GM23338 (cell line): Measurements from ENCODE around the gene PSMB2. TPM values are rescaled to one million over a fixed set of nuclear protein-coding genes. Genes with fewer than 3 reads are reported as not detected.

Experiments used
- ATAC-seq: fragments of 200-7000 bp; cut with Tn5 transposase; 3 replicates; pipeline ENCODE4 v1.9.1; 2020
- DNase-seq: peaks from one replicate; pipeline ENCODE4 v3.0.0-alpha.2; 2015; ENCODE audit warnings: low spot score
- H2AFZ ChIP-seq: fragments of 200-600 bp; sonication (generic); 2 replicates; pipeline ENCODE4 v1.8.0; 2016; ENCODE audit warnings: antibody characterized with exemption, mild to moderate bottlenecking, moderate library complexity
- H3F3A ChIP-seq: fragments of 200-600 bp; sonication (generic); replicated peaks from 2 replicates; pipeline ENCODE4 v1.8.0; 2017; ENCODE audit warnings: antibody characterized with exemption, mixed run types, low read depth
- H3K27ac ChIP-seq: fragments of 200-600 bp; sonication (generic); 2 replicates; pipeline ENCODE4 v1.6.1; 2016; ENCODE audit warnings: low read depth
- H3K27me3 ChIP-seq: fragments of 200-600 bp; sonication (generic); 2 replicates; pipeline ENCODE4 v1.8.0; 2016; ENCODE audit warnings: mild to moderate bottlenecking, mixed run types, moderate library complexity; ENCODE audit not compliant: insufficient read depth
- H3K36me3 ChIP-seq: fragments of 200-600 bp; sonication (generic); 2 replicates; pipeline ENCODE4 v1.8.0; 2016; ENCODE audit warnings: mild to moderate bottlenecking; ENCODE audit not compliant: insufficient read depth
- H3K4me1 ChIP-seq: fragments of 200-600 bp; sonication (generic); 2 replicates; pipeline ENCODE4 v1.8.0; 2016; ENCODE audit warnings: mild to moderate bottlenecking, moderate library complexity; ENCODE audit not compliant: insufficient read depth
- H3K4me2 ChIP-seq: fragments of 200-600 bp; sonication (generic); 2 replicates; pipeline ENCODE4 v1.7.1; 2017; ENCODE audit warnings: mixed run types
- H3K4me3 ChIP-seq: fragments of 200-600 bp; sonication (generic); 2 replicates; pipeline ENCODE4 v1.6.1; 2016; ENCODE audit warnings: mixed run types
- H3K79me2 ChIP-seq: fragments of 200-600 bp; sonication (generic); replicated peaks from 2 replicates; pipeline ENCODE4 v1.8.0; 2017; ENCODE audit warnings: mild to moderate bottlenecking; ENCODE audit not compliant: insufficient read depth
- H3K9me2 ChIP-seq: fragments of 200-600 bp; sonication (generic); 2 replicates; pipeline ENCODE4 v1.8.0; 2017; ENCODE audit not compliant: insufficient read depth
- H4K20me1 ChIP-seq: fragments of 200-600 bp; sonication (generic); replicated peaks from 2 replicates; pipeline ENCODE4 v1.8.0; 2017; ENCODE audit warnings: mild to moderate bottlenecking; ENCODE audit not compliant: insufficient read depth
- H3K27ac Mint-ChIP-seq: 2 replicates; pipeline ENCODE4 v1.8.0; 2020; ENCODE audit warnings: inconsistent platforms, mild to moderate bottlenecking, moderate library complexity, mixed read lengths
- H3K27me3 Mint-ChIP-seq: 3 replicates; pipeline ENCODE4 v1.8.0; 2022; ENCODE audit warnings: low read depth, mild to moderate bottlenecking, moderate library complexity, mixed read lengths, inconsistent platforms; ENCODE audit not compliant: insufficient read depth, poor library complexity
- H3K36me3 Mint-ChIP-seq: 3 replicates; pipeline ENCODE4 v1.8.0; 2021; ENCODE audit warnings: low read depth, mild to moderate bottlenecking, inconsistent platforms, moderate library complexity, mixed read lengths
- H3K4me1 Mint-ChIP-seq: 3 replicates; pipeline ENCODE4 v1.8.0; 2020; ENCODE audit warnings: mild to moderate bottlenecking, inconsistent platforms, mixed read lengths
- H3K4me3 Mint-ChIP-seq: 3 replicates; pipeline ENCODE4 v1.8.0; 2021; ENCODE audit warnings: moderate library complexity, mild to moderate bottlenecking, inconsistent platforms, mixed read lengths
- H3K9me3 Mint-ChIP-seq: 3 replicates; pipeline ENCODE4 v1.8.0; 2020; ENCODE audit warnings: moderate library complexity, mild to moderate bottlenecking, inconsistent platforms, mixed read lengths
- CREB1 ChIP-seq: fragments of 250-450 bp; sonication (Bioruptor Pico); IDR thresholded peaks from 2 replicates; pipeline ENCODE4 v1.5.0; 2020; ENCODE audit warnings: low read depth, mild to moderate bottlenecking, moderate library complexity
- CTCF ChIP-seq, 2 experiments: fragments of 200-600 bp in 1 of 2; sonication (generic) in 1 of 2; conservative IDR thresholded peaks; 2 replicates each; pipeline versions ENCODE4 v1.5.1 to v1.6.1; 2016 to 2017; ENCODE audit warnings: antibody characterized with exemption in 2 of 2, low read depth in 2 of 2, mild to moderate bottlenecking in 2 of 2, moderate library complexity in 1 of 2
- EZH2 ChIP-seq: fragments of 200-600 bp; sonication (generic); IDR thresholded peaks from one replicate; pipeline ENCODE4 v1.8.0; 2017; ENCODE audit warnings: antibody characterized with exemption, mild to moderate bottlenecking, low read depth; ENCODE audit not compliant: unreplicated experiment
- EZH2phosphoT487 ChIP-seq: fragments of 200-600 bp; sonication (generic); IDR thresholded peaks from one replicate; pipeline ENCODE4 v1.8.1; 2018; ENCODE audit warnings: antibody characterized with exemption; ENCODE audit not compliant: unreplicated experiment
- JUNB ChIP-seq: IDR thresholded peaks from one replicate; pipeline ENCODE4 v1.6.1; 2016; ENCODE audit warnings: antibody characterized with exemption; ENCODE audit not compliant: unreplicated experiment
- NANOG ChIP-seq: IDR thresholded peaks from 2 replicates; pipeline ENCODE4 v1.6.1; 2016; ENCODE audit warnings: antibody characterized with exemption, borderline replicate concordance
- REST ChIP-seq: IDR thresholded peaks from one replicate; pipeline ENCODE4 v1.6.1; 2018; ENCODE audit warnings: antibody characterized with exemption; ENCODE audit not compliant: unreplicated experiment
- STAT1 ChIP-seq: IDR thresholded peaks from one replicate; pipeline ENCODE4 v1.6.1; 2016; ENCODE audit warnings: antibody characterized with exemption; ENCODE audit not compliant: unreplicated experiment
- ZNF114 ChIP-seq: fragments of 250-450 bp; sonication (Bioruptor Pico); IDR thresholded peaks from 2 replicates; pipeline ENCODE4 v1.5.0; 2020; ENCODE audit warnings: mild to moderate bottlenecking, moderate library complexity
- ZNF331 ChIP-seq: fragments of 250-450 bp; sonication (Bioruptor Pico); IDR thresholded peaks from 2 replicates; pipeline ENCODE4 v1.5.0; 2020; ENCODE audit warnings: low read depth, mild to moderate bottlenecking, moderate library complexity
- polyA plus RNA-seq: library from polyadenylated mRNA; unstranded; fragments of >200 nt; fragmentation: Nextera tagmentation; extraction: Ambion mirVana; gene quantifications from 2 replicates; pipeline ENCODE4 v1.2.1, GENCODE V29; 2016
- total RNA-seq: library from RNA; depleted of rRNA; stranded (reverse); fragments of >200 nt; shearing (Covaris generic); gene quantifications from 2 replicates; pipeline ENCODE4 v1.2.3, GENCODE V29; 2014

PSMB2 gene
- total and polyA plus RNA-seq, 2 experiments from 2014 or later, result 68.2 to 147 TPM

- H3K27ac Mint-ChIP-seq, result no peak overlapping the region
Measured at GRCh38 chr1:35591211-35591610, 50.1 kb downstream of the PSMB2 start.

GRCh38 chr1:35590476-35591040 is 50.8 kb downstream of the PSMB2 start:
- no peaks in the 10 kb centered on the region for H3K27me3 ChIP-seq

More at GRCh38 chr1:35591211-35591610, 50.1 kb downstream of the PSMB2 start:
- H3K4me3 Mint-ChIP-seq, result no peak overlapping the region; the same call in 2 of the 3 replicates
- H3F3A ChIP-seq, result no peaks in the 10 kb centered on the region
- no peaks in the 10 kb centered on the region for H3K4me1 ChIP-seq
- 0 out of 3 replicates have a peak, but pooled peaks cover 2% of the 10 kb centered on the region for H3K9me3 Mint-ChIP-seq
- DNase-seq (no peak), ATAC-seq (no peak)
- H3K27ac ChIP-seq, result no peak overlapping the region
- H3K36me3 Mint-ChIP-seq, result no peaks in the 10 kb centered on the region
- H2AFZ ChIP-seq, result no peak overlapping the region
- H4K20me1 ChIP-seq, result no peaks in the 10 kb centered on the region; the same call in 1 of the 2 replicates
- H3K36me3 ChIP-seq, result no peaks in the 10 kb centered on the region
- H3K79me2 ChIP-seq, result no peaks in the 10 kb centered on the region
- no peak for TF ChIP-seq NANOG
- TF ChIP-seq EZH2phosphoT487, result no peak
- TF ChIP-seq CREB1, result no peak
- TF ChIP-seq ZNF331 (CRISPR knock-in tag), result no peak
- no peak for TF ChIP-seq JUNB
- no peak for TF ChIP-seq STAT1
- no peak for TF ChIP-seq REST
- no peaks in the 10 kb centered on the region for H3K27me3 ChIP-seq
- no peak overlapping the region for H3K4me3 ChIP-seq
- no peaks in the 10 kb centered on the region for H3K9me2 ChIP-seq
- peaks cover 7% of the 10 kb centered on the region; the same call in 2 of the 3 replicates for H3K4me1 Mint-ChIP-seq
- H3K4me2 ChIP-seq, result no peak overlapping the region
- H3K27me3 Mint-ChIP-seq, result peaks cover 8% of the 10 kb centered on the region

More at GRCh38 chr1:35590476-35591040, 50.8 kb downstream of the PSMB2 start:
- Histone ChIP-seq H3K9me2 (no peaks in the 10 kb centered on the region), H4K20me1 (no peaks in the 10 kb centered on the region; the same call in 1 of the 2 replicates), H2AFZ (no peak overlapping the region), H3K27ac (no peak overlapping the region), H3K36me3 (no peaks in the 10 kb centered on the region), H3K79me2 (no peaks in the 10 kb centered on the region), H3K4me3 (no peak overlapping the region), H3K4me2 (no peak overlapping the region), H3F3A (no peaks in the 10 kb centered on the region), H3K4me1 (no peaks in the 10 kb centered on the region)
- Mint-ChIP-seq H3K4me1 (peaks cover 7% of the 10 kb centered on the region; the same call in 2 of the 3 replicates), H3K9me3 (0 out of 3 replicates have a peak, but pooled peaks cover 2% of the 10 kb centered on the region), H3K4me3 (no peak overlapping the region), H3K36me3 (no peaks in the 10 kb centered on the region), H3K27me3 (peaks cover 8% of the 10 kb centered on the region), H3K27ac (no peak overlapping the region)
- DNase-seq (no peak), ATAC-seq (no peak)
- TF ChIP-seq ZNF114 (CRISPR knock-in tag) (no peak), EZH2 (no peak), REST (no peak), CTCF (conservative IDR thresholded peaks at IDR 0.05; ENCODE audit: low read depth in 2 of 2) (no peak)
